GM12891 (cell line): ENCODE data around the gene LRP1B.

ENCODE experiments used
- DNase-seq: peaks from one replicate; pipeline ENCODE4 v3.0.0; 2011; ENCODE audit warnings: low spot score; ENCODE audit not compliant: insufficient read length
- FAIRE-seq: peaks from 2 replicates; lab custom pipeline; 2011; peaks lifted over from hg19 to GRCh38; lab: Jason Lieb, UNC
- PAX5 ChIP-seq: IDR thresholded peaks from 2 replicates; pipeline ENCODE4 v1.6.1; 2011; ENCODE audit warnings: low read length, moderate library complexity, mild to moderate bottlenecking; ENCODE audit not compliant: insufficient read depth, severe bottlenecking
- POLR2A ChIP-seq: IDR thresholded peaks from 2 replicates; pipeline ENCODE4 v1.6.1; 2011; ENCODE audit warnings: low read depth, low read length, control low read depth
- POLR2AphosphoS5 ChIP-seq: IDR thresholded peaks from 2 replicates; pipeline ENCODE4 v1.6.1; 2011; ENCODE audit warnings: low read depth, low read length, control low read depth
- POU2F2 ChIP-seq: IDR thresholded peaks from 2 replicates; pipeline ENCODE4 v1.6.1; 2011; ENCODE audit warnings: low read depth, mild to moderate bottlenecking, control low read depth, low read length, moderate library complexity
- SPI1 ChIP-seq: IDR thresholded peaks from 2 replicates; pipeline ENCODE4 v1.6.1; 2011; ENCODE audit warnings: low read depth, low read length, control low read depth
- TAF1 ChIP-seq: IDR thresholded peaks from 2 replicates; pipeline ENCODE4 v1.6.1; 2011; ENCODE audit warnings: low read depth, low read length, control low read depth

Gene LRP1B

GRCh38 chr2:140185076-140185475 is 1945.7 kb downstream of the LRP1B start:
- no peak for FAIRE-seq
- no peak for TF ChIP-seq PAX5
- TF ChIP-seq POU2F2 = no peak
- TF ChIP-seq TAF1 = no peak
- no peak for TF ChIP-seq POLR2AphosphoS5
- no peak for TF ChIP-seq SPI1
- no peak for TF ChIP-seq POLR2A
- no peak for DNase-seq

GRCh38 chr2:140183056-140183765 is 1947.6 kb downstream of the LRP1B start:
- no peak for DNase-seq
- FAIRE-seq = no peak
- TF ChIP-seq PAX5 (no peak), SPI1 (no peak), POLR2AphosphoS5 (no peak), TAF1 (no peak), POU2F2 (no peak), POLR2A (no peak)
